Measurements from ENCODE around the gene LTK.
A peak's percentile ranks its signal among the peaks of the same experiment; 100 is the strongest.

LTK gene

DNA sequence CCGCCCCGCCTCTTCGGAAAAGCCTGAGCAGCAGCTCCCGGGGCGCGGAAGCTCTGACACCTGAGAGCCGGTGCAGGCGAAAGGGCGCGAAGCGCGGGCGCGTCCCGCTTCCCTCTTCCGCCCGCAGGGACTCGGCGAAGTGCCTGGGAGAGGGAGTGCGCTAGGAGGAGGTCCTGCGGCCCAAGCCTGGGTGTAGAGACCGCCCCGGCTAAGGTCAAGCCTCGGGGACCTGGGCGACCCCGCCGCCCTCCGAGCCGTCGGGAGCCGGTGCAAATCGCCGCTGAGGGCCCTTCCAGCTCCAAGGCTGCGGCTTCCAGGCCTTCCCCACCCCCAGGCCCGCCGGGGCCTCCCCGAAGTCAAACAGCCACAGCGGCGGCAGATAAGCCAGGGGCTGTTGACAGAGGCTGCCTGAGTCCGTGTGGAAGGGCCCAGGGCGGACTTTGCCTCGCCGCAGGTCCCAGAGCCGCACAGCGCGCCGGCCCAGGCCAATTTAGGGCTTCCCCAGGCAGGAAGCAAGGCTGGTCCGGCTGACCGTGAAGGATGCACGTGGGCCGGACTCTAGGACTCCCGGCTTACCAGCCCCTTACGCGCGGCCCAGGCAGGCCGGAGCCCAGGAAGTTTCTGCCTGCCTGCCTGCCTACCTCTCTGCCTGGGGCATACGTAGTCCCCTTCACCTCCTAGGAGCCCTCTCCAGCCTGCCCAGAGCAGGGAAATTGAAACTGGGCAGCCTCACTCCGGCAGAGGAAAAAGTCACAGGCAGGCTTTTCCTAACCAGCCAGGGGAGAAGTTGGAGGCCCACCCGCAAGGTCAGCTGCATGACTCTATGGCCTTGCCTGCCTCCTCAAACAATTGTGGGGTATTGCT, 17.7 kb downstream of the LTK start:
- DNase-seq = no peak

DNA sequence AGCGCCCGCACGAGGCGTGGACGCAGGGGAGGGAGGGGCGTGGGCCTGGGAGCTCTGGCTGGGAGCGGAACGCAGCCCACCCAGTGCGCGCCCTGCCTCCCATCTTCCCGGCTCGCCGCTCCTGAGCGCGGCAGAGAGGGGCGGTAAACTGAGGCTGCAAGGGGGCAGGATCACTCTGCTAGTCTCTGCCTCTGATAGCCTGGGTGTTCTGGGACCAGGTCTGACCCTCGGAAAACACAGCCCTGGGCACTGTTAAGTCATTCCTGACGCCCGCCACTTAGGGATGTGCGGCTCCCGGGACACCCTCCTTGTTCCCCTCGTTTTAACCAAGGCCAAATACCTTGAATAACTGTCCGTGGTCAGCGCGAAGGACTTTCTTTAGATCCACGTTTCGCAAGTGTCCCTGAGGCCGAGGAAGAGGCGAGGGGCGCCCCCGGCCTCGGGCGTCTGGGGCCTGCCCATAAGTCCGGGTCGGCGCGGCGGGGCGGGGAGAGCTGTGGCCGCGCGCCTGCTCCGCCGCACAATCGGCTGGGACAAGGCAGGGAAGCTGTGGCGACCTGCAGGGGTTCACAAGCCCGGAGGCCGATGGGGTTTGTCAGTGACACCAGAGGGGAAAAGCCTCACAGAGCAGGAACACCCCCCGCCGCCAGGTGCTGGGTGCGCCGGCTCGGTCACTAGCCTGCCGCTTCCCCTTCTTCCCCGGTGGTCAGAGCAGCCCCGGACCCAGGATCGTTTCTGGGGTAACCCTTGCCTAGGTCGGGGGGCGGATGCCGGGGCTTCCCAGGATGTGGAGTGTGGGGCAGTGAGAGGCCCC, 18.5 kb downstream of the LTK start:
- DNase-seq = peak in 1 of 4 experiments; percentile 26

DNA sequence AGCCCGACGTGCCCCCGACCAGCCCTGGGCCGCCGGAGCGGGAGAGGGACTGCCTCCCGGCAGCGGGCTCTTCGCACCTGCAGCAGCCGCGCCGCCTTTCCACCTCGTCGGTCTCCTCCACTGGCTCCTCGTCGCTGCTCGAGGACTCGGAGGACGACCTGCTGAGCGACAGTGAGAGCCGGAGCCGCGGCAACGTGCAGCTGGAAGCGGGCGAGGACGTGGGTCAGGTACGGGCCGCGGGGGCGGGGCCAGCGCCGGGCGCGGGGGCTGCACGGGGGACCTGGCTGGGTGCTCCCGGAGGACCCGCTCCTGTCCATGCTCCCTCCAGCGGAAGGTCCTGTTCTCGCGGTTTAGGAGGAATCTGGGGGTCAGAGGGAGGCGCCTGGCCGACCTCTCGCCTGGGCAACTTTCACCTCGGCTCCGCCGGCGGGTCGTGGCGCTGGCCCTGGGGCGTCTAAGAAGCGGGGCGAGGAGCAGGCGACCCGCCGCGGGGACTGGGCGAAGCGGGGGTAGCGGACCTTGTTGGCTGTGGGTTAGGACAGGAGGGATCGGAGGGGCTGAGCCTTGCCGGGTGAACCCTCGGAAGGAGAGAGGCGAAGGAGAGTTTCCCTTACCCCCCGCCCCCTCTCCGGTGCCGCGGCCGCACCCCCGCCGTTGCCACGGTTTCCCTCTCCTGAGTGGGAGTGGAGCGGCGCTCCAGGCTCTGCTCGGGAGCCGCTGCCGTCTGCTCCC, 19.3 kb downstream of the LTK start:
- DNase-seq = peak in 2 of 4 experiments; percentile 14 to 22

DNA sequence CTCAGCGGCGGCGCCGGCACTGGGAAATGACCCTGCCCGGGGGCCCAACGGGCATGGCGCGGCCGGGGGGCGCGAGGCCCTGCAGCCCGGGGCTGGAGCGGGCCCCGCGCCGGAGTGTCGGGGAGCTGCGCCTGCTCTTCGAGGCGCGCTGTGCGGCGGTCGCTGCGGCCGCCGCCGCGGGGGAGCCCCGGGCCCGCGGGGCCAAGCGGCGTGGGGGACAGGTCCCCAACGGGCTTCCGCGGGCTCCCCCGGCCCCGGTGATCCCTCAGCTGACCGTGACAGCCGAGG, 19.8 kb downstream of the LTK start:
- no peak for DNase-seq

DNA sequence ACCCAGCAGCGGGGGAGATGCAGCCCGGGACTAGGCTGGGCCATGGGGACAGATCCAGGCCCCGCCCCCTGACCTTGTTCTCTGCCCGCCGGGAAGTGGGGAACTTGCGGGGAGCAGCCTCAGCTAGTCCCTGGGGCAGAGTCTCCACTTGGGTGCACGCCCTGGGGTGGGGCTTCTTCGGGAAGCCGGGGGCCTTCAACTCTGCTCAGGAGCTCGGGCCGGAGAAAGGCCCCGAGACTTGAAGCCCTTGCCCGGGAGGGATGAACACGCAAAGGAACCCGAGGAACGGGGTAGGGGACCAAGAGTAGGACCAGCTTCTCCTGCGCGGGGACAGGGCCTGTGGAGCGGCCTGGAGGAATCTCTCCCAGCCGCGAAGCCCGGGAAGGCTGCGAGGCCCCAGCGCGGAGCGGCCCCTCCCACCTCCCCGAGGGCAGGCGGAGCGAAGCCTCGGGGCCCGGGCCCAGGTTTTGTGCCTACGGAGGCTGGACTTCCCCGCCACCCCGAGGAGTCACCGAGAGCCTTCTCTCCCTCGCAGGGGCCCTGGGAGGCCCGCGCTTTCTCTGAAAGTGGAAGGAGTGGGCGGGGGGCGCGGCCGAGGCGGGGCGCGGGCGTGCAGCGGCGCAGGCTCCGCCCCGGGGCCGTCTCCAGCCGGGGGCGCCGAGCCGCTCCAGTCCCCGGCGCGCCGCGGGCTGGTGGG, 20.3 kb downstream of the LTK start, which contains the start of gene ITPKA:
ITPKA (plus strand) TSS at position 670 of the 697 bp plus-strand sequence. CDS start 54 bp downstream, outside the sequence.
- DNase-seq = peak; percentile 48 to 71 (median 61)

DNA sequence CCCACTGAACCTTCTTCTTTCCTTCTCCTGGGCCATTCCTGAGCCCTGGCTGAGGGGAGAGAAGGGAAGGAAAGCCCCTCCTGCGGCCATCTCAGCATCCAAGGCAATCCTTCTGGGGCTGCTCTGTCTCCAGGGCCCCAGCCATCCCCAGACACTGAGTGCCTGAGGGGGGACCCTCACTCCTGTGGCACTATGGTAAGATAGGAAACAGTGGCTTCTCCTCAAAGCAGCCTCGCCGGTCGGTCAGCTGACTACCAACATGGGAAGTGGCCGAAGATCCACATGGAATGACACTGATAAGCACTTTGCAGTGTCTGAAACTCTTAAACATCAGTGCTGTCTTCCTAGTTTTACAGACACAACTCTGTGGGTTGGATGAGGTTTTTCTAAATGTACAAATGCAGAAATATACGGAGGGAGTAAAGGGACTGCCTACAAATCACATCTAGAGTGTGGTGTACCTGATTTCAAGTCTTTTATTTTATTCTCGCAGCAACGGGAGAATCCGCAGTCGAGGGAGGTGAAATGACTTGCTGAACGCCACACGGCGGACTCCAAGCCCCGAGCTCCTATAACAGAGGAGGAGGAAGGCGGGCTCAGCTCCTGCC, 20.9 kb downstream of the LTK start:
- DNase-seq = no peak

DNA sequence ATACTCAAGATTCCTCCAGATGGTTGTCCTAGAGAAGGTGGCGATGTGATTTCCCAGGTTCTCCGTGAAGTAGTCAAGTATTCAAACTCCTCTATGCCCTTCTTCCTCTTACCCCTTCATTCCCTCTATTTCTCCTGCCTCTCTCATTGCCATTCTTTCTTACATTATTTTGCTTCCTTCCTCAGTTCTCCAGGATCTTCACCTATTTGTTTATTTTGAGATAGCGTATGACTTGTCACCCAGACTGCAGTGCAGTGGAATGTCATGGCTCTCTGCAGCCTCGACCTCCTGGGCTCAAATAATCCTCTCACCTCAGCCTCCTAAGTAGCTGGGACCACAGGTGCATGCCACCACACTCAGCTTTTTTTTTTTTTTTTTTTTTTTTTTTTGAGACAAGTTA, 21.7 kb downstream of the LTK start:
- DNase-seq = no peak

DNA sequence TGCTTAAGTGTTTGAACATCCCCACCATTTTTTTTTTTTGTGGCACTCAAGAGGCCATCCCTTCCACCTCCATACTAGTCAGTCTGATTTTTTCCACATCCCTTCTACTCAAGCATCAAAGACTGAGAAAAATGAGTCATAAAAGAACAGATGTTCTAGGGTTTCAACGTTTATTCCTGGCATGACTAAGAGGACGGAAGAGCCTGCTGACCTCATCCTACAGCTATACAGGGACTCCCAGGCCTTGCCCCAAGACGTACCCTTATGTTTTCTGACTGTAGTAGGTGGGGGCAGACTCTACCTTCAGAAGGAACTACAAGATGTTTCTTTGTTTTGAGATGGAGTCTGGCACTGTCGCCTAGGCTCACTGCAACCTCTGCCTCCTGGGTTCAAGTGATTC, 23.3 kb downstream of the LTK start:
- no peak for DNase-seq

DNA sequence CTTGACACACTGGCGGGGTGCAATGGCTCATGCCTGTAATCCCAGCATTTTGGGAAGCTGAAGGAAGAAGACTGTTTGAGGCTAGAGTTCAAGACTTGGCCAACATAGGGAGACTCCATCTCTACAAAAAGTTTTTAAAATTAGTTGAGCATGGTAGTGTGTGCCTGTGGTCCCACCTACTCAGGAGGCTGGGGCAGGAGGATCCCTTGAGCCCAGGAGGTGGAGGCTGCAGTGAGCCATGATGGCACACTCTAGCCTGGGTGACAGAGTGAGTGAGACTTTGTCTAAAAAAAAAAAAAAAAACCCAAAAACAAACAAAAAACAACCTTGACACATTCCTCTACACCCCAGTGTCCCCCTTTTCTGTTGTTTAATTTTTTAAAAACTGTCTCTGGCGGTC, 24.0 kb downstream of the LTK start:
- no peak for DNase-seq

DNA sequence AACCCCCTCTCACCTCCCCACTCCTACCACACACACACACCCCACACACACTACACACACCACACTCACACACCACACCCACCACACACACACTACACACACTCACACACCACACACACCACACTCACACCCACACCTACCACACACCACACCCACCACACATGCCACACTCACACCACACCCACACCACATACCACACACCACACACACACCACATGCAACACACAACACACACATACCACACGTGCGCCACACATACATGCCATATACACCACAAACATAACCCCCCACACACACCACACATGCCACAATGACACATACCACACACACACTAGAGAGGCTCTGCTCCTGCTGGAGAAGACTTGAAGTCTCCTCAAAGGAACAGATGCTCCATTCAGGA, 25.8 kb downstream of the LTK start:
- DNase-seq = no peak

DNA sequence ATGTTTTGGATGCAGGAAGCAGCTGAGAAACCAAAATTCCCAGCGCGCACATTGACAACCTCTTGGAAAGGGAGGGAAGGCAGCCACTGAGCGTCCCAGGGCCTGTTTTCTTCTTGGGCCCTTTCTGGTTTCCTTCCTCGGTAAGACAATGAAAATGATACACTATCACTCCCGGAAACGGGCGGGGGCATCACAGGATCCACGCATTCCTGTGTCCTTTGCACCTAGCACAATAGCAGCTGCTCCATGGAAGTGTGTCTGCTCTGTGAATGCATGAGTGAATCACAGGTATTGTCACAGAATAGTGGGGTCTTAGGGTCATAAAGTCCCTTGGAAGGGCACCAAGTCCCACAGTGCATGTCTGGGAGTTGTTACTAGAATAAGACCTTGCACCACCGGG, 26.2 kb downstream of the LTK start:
- no peak for DNase-seq

DNA sequence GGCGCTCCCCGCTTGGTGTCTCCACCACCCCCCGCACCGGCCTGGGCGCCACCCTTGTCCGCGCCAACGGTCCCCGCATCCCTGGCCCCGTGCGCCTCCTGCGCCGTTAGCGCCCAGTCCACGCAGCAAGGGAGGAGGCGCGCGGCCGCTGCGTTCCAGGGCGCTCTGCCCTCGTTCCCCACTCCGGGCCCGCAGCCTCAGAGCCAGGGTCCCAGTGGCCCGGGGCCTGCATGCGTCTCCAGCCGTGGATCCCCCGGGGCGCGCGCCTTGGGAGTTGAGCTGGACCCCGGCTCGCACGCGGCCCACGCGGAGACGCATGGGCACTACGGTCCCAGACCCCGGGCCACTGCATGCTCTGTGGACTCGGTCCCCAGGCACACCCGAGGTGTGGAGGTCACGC, 27.3 kb downstream of the LTK start:
- DNase-seq = no peak

DNA sequence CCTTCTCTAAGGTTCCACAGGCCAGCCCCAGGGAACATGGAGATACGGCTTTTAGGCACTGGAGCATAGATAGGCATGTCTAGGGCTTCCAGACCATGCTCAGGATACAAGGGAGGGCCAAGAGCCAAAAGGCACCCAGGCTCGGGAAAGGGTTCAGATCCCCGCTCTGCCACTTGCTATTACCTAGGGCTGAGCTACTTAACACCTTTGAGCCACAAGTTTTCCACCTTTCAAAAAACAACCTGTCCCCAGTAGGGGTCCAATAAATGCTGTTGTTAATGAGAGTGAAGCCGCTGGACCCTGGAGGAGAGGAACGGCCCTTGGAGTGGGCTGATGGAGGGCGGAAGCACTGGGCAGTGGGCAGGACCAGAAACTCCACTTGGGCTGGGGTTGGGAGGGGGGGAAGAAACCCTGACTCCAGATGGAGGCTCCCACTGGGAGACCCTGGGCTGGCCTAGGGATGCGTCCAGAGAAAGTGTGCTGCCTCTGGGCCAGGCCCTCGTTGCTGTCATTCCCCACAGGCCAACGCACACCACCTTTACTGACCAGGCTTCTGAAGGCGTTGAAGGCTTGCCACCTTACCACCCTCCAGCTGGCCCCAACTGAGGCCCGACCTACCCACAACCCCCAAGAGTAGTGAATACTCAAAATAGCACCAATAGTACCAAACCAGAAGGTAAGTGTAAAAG, 28.5 kb downstream of the LTK start:
- DNase-seq = no peak

DNA sequence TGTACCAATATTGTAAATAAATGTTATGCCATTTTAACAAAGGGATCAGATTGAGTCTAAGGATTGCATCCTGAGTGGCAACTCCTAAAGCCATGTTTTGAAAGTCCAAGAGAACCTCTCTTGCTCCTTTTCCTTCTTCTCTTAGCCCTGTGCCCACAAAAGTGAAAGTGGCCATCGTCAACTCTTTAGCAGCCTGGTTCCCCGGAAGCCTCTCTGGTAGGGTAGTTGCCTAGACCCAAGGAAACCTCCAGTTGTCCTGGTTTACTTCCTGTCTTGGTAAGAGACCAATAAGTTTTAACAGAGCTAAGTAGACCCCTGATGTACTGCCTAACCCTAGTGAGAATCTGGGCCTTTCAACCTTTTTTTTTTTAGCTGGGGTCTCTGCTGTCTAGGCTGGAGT, 30.1 kb downstream of the LTK start:
- DNase-seq = no peak

DNA sequence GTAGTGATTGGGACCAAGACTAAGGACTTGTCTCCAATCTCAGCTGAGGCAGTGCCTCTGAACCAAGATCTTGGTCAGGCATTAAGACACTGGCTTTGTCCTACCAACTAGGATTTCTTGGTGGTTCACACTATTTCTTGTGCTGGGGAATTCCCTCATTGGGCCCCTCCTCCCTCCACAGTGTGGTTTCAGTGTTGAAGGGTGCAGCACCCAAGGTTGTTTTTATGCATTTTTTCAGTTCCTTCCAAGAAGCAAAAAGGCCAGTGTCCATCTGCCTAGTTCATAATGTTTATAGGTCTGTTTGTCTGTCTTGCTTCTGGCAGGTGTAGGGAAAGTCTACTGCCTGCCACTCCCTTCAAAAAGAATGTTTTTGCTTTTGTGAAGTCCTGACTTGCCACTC, 30.5 kb downstream of the LTK start:
- no peak for DNase-seq

DNA sequence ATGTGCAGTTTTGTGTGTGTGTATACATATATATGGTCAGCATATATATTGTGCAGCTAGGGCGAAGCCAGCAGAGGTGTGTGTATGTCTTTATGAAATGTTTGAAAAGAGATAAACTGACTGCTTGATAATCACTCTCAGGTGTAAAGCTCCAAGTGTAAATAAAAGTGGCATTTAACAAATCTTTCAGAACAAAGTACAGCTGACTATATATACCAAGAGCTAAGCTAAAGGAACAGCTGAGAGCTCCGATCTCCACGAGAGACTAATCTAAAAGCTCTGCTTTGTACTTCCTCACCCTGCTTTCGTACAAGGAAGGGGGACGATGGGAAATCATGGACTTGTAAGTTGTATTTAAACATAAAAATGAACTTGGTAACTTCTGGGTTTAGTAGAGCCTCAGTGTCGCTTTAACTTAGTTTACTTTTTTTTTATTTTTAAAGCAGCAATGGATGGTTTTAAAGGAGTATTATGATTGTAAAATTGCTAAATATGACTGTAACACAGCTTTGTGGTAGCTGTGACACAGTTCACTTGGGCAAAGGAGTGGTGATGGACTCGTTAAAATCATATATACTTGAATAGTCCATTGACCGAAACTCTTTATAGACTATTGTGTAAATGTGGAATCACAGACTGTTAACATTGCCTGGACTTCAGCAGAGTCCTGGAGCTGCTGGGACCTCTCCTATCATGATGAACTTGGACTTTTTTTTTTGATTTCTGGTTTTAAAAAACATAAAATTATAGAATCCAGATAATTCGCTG, 31.3 kb downstream of the LTK start:
- no peak for DNase-seq

DNA sequence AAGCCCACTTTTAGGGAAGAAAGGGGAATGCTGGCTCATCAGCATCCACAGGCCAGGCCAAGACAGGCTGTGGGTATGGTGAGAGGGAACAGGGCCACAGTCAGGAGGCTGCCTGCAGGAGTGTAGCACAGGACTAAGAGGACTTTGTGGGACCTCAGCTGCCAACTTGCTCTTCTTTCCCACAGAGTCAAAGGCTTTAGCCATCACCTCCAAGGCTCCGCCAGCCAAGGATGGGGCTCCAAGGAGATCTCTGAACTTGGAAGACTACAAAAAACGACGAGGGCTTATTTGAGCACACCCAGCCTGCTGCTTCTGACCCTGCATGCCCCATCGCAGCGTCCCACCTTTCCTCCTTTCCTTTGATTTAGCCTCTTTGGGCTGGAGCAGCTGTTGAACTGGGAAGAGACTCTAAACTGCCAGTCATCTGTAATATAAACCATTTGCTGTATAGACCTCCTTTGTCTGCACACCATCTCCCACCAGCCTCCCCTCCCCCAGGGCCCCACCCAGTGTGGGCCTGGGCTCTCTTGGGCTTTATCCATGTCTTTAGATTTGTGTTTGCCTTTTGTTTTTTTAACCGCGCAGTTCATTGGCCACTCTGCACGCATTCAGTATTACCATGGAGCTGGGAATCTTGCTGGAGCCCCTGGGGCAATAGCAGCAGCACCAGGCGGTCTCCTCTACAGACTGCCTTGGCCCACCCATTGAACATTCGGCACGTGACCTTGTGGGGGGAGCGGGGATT, 33.1 kb downstream of the LTK start:
- no peak for DNase-seq

DNA sequence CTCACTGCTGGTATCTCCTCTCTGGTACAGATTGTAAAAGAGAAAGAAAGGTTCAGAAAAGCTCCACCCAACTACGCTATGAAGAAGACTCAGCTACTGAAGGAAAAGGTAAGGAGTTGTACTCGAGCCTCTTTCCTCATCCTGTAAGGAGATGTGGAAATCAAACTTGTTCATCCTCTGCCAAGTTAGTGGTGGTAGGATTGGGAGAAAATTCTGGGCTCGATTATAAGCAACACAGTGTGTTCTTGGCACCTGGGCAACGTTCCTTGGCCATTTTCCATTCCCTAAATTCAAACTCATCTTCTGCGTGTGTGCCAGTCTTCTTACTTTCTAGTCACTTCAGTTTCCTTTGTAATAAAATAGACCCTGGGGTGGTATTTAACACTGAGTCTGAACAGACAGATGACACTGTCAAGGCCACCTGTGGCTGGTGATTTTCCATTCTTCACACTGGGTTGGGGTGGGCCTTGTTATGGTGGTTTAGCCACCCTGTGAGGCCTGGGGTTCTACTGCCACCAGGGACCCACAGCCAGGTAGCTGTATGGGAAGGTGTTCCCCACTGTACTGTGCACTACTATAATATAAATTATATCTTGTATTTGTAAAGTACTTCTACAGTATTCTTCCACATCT, 37.1 kb downstream of the LTK start:
- no peak for DNase-seq

DNA sequence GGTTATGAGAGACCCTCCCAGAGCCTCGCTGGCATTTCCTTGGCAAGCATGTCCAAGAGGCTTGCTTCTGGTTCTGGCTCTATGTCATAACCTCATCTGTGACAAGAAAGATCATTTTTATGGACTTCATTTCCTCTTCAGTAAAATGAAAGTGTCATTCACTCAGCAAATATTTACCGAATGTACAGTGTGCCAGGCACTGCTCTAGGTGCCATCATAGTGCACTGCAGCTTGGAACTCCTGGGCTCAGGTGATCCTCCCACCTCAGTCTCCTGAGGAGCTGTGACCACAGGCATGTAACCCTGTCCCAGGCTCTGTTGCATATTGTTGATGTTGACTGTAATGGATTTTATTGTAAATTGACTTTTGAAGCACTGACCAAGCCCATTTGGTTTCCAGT, 38.7 kb downstream of the LTK start:
- no peak for DNase-seq

DNA sequence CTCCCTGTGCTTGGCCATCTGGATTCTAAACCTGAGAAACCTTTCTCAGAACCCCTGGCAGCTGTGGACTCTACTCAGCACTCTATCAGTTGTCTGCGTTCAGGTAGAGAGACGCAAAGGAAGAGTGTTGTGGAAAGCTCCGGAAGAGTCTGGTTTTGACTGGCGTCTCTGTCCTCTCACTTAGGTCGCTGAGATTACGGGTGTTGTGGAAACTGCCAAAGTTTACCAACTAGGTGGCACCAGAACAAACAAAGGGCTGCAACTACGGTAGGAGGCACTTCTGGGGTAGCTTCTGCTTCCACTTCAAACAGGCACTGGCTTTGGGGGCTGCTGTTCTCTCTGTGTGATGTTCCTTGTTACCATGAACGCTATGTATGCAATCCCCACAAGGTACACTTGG, 39.2 kb downstream of the LTK start:
- DNase-seq = no peak

All from activated naive CD4-positive, alpha-beta T cell (primary cell).